ENCODE measurements around the gene ATP6V1C2. TPM values are rescaled to one million over a fixed set of nuclear protein-coding genes. Genes with fewer than 3 reads are reported as not detected.

The ATP6V1C2 gene
- total RNA-seq, 1 experiment from 2014 or later: 2.0 TPM

- ChIA-PET CTCF (no interaction called here), POLR2A (no interaction called here)
These were observed 46.3 kb upstream of the ATP6V1C2 start for GRCh38 chr2:10675131-10675530.

More at GRCh38 chr2:10675131-10675530, 46.3 kb upstream of the ATP6V1C2 start:
- BruUV-seq (replicated peaks): no TSS peak
- H3K36me3 ChIP-seq (ENCODE audit: control insufficient read depth in 1 of 2, insufficient read depth in 2 of 2, low read length in 2 of 2): peaks cover 11 to 24% of the 10 kb centered on the region in 2 experiments; a peak in 3 of 4 replicates
- no peaks in the 10 kb centered on the region for H3K9me3 ChIP-seq (ENCODE audit: control insufficient read depth in 1 of 2, insufficient read depth in 1 of 2, low read depth in 1 of 2, low read length in 2 of 2)
- H3K4me2 ChIP-seq (ENCODE audit: low read length): no peak overlapping the region
- RAD21 ChIA-PET (ENCODE audit: low non-redundant PET in 1 of 2, low total read pairs in 2 of 2, uncharacterized antibody in 2 of 2, unreplicated experiment in 2 of 2): no interaction called here
- H3K27me3 ChIP-seq (ENCODE audit: insufficient read depth, low read length): no peaks in the 10 kb centered on the region
- no peaks in the 10 kb centered on the region for H3K9me2 ChIP-seq (ENCODE audit: insufficient read depth)
- ATAC-seq (no peak), DNase-seq (ENCODE audit: low read depth, low spot score) (no peak)
- intact Hi-C loops (cut with micrococcal nuclease): no loop called here
- peaks cover 14% of the 10 kb centered on the region; the same call in 1 of the 2 replicates for H4K20me1 ChIP-seq (ENCODE audit: insufficient read depth)
- TF ChIP-seq MAX (IDR thresholded peaks at IDR 0.05) (no peak), REST (IDR thresholded peaks at IDR 0.05; ENCODE audit: low read depth) (no peak), ZNF274 (IDR thresholded peaks at IDR 0.05; ENCODE audit: low read depth, low read length) (no peak), POLR2AphosphoS5 (IDR thresholded peaks at IDR 0.05; ENCODE audit: low read depth, low read length) (no peak), CEBPB (IDR thresholded peaks at IDR 0.05; ENCODE audit: low read depth) (no peak), JUND (IDR thresholded peaks at IDR 0.05) (no peak)
- no peak overlapping the region for H2AFZ ChIP-seq (ENCODE audit: low read depth, low read length, poor library complexity, severe bottlenecking)
- H3K27ac ChIP-seq (ENCODE audit: low read depth, low read length): no peak overlapping the region
- no peaks in the 10 kb centered on the region for H3K4me1 ChIP-seq (ENCODE audit: control insufficient read depth in 1 of 2, insufficient read depth in 2 of 2, low read length in 2 of 2)
- H3K4me3 ChIP-seq (replicated peaks in 1 of 2; ENCODE audit: low read depth in 1 of 2, low read length in 2 of 2): no peak overlapping the region
- H3K79me2 ChIP-seq (ENCODE audit: insufficient read depth, low read length): peaks cover 90% of the 10 kb centered on the region
- H3K9ac ChIP-seq (ENCODE audit: low read length): no peak overlapping the region

Data from HCT116 (cell line).